KMS-11 (cell line): Measurements from ENCODE around the gene TBC1D2.

Experiments used
- H2AFZ ChIP-seq: fragments of 200-600 bp; sonication (generic); 2 replicates; pipeline ENCODE4 v1.6.1; 2016; ENCODE audit warnings: antibody characterized with exemption, mixed run types, low read depth
- H3K27ac ChIP-seq: fragments of 200-600 bp; sonication (generic); 2 replicates; pipeline ENCODE4 v1.6.1; 2016; ENCODE audit warnings: mild to moderate bottlenecking, mixed run types
- H3K27me3 ChIP-seq: fragments of 200-600 bp; sonication (generic); 2 replicates; pipeline ENCODE4 v1.6.1; 2017; ENCODE audit warnings: mild to moderate bottlenecking, low read depth, mixed run types, moderate library complexity; ENCODE audit not compliant: insufficient read depth
- H3K36me3 ChIP-seq: fragments of 200-600 bp; sonication (generic); 2 replicates; pipeline ENCODE4 v1.6.1; 2017; ENCODE audit warnings: mild to moderate bottlenecking, mixed run types; ENCODE audit not compliant: insufficient read depth
- H3K4me1 ChIP-seq: fragments of 200-600 bp; sonication (generic); 2 replicates; pipeline ENCODE4 v1.6.1; 2016; ENCODE audit warnings: mild to moderate bottlenecking, low read depth, mixed run types; ENCODE audit not compliant: poor library complexity, severe bottlenecking
- H3K4me2 ChIP-seq: fragments of 200-600 bp; sonication (generic); 2 replicates; pipeline ENCODE4 v1.7.0; 2016; ENCODE audit warnings: mild to moderate bottlenecking, mixed run types
- H3K4me3 ChIP-seq: fragments of 200-600 bp; sonication (generic); IDR thresholded peaks from 2 replicates; pipeline ENCODE4 v1.6.1; 2017; ENCODE audit warnings: low read depth, low read length, mixed read lengths; ENCODE audit not compliant: insufficient read depth
- H3K79me2 ChIP-seq: fragments of 200-600 bp; sonication (generic); 2 replicates; pipeline ENCODE4 v1.6.1; 2016; ENCODE audit warnings: low read depth, mixed run types; ENCODE audit not compliant: insufficient read depth
- H3K9ac ChIP-seq: fragments of 200-600 bp; sonication (generic); 2 replicates; pipeline ENCODE4 v1.6.1; 2016; ENCODE audit warnings: mild to moderate bottlenecking, mixed run types
- H4K20me1 ChIP-seq: fragments of 200-600 bp; sonication (generic); 2 replicates; pipeline ENCODE4 v1.6.1; 2016; ENCODE audit warnings: mild to moderate bottlenecking, mixed run types; ENCODE audit not compliant: insufficient read depth
- TF ChIP-seq, protein P1 (sequence below): fragments of 200-600 bp; sonication (generic); conservative IDR thresholded peaks from 2 replicates; pipeline ENCODE4 v1.6.1; 2017; ENCODE audit warnings: low read depth, mild to moderate bottlenecking, antibody characterized with exemption, low read length, moderate library complexity, mixed read lengths

Gene TBC1D2

DNA sequence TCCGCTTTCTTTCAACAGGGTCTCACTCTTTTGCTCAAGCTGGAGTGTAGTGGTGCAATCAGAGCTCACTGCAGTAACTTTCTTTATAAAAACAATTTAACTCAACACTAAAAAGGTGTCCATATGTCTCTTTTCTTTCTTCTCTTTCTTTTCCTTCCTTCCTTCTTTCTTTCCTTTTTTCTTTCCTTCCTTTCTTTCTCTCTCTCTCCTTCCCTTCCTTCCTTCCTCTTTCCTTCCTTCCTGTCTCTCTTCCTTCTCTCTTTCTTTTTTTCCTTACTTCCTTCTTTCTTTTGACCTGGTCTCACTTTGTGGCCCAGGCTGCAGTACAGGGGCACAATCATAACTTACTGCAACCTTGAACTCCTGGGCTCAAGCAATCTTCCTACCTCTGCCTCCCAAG is 25.8 kb upstream of the TBC1D2 start:
- Histone ChIP-seq H3K27me3 (no peaks in the 10 kb centered on the region), H3K36me3 (no peaks in the 10 kb centered on the region), H3K4me3 (no peak overlapping the region), H3K79me2 (no peaks in the 10 kb centered on the region), H3K27ac (no peak overlapping the region), H2AFZ (no peak overlapping the region), H3K9ac (no peak overlapping the region), H3K4me2 (no peak overlapping the region), H4K20me1 (no peaks in the 10 kb centered on the region), H3K4me1 (no peaks in the 10 kb centered on the region)
- TF ChIP-seq, protein P1, sequence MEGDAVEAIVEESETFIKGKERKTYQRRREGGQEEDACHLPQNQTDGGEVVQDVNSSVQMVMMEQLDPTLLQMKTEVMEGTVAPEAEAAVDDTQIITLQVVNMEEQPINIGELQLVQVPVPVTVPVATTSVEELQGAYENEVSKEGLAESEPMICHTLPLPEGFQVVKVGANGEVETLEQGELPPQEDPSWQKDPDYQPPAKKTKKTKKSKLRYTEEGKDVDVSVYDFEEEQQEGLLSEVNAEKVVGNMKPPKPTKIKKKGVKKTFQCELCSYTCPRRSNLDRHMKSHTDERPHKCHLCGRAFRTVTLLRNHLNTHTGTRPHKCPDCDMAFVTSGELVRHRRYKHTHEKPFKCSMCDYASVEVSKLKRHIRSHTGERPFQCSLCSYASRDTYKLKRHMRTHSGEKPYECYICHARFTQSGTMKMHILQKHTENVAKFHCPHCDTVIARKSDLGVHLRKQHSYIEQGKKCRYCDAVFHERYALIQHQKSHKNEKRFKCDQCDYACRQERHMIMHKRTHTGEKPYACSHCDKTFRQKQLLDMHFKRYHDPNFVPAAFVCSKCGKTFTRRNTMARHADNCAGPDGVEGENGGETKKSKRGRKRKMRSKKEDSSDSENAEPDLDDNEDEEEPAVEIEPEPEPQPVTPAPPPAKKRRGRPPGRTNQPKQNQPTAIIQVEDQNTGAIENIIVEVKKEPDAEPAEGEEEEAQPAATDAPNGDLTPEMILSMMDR: no peak

DNA sequence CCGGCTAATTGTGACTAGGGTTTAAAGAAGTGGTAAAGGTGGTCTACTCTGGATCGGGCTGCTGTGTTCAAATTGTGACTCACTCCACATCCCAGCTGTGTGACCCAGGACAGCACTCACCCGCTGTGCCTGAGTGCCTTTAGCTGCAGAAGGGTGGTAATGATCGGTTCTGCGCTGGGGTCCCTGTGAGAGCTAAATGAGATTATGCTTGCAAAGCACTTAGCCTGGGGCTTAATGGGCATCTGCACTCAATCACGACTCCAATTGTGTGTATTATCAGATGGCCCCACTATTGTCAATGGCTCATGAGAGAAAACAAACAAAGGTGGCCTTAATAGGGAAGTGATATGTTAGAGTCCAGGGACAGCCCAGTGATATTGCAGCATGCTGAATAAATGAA is 25.1 kb upstream of the TBC1D2 start:
- H3K36me3 ChIP-seq: no peaks in the 10 kb centered on the region
- H3K9ac ChIP-seq: no peak overlapping the region
- no peak overlapping the region for H3K27ac ChIP-seq
- H3K79me2 ChIP-seq: no peaks in the 10 kb centered on the region
- no peaks in the 10 kb centered on the region for H4K20me1 ChIP-seq
- no peaks in the 10 kb centered on the region for H3K27me3 ChIP-seq
- TF ChIP-seq, protein P1: no peak
- no peak overlapping the region for H3K4me2 ChIP-seq
- no peaks in the 10 kb centered on the region for H3K4me1 ChIP-seq
- no peak overlapping the region for H2AFZ ChIP-seq
- no peak overlapping the region for H3K4me3 ChIP-seq

DNA sequence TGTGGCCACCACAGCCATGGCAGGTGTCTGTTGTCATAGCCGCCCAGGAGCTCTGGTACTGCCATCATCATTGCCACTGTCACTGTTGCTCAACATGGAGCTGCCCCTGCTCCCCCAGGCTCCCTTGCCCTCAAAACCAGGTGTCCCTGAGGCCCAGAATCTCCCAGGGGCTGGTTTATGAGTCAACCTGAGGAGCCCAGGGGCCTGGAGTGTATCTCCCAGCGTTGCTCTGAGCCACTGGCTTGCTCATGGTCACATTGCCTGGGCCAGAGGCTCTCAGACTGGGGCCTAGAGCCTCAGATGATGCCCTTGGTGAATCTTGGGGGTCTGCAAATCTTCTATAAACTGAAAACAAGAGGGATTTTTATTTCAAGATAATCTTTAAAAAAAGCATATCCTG is 24.7 kb upstream of the TBC1D2 start:
- Histone ChIP-seq H3K27ac (no peak overlapping the region), H3K27me3 (no peaks in the 10 kb centered on the region), H3K4me2 (no peak overlapping the region)

GRCh38 chr9:98276907-98277469 is 21.5 kb upstream of the TBC1D2 start:
- TF ChIP-seq, protein P1: no peak

More for the DNA sequence above, 24.7 kb upstream of the TBC1D2 start:
- H3K79me2 ChIP-seq: no peaks in the 10 kb centered on the region
- no peaks in the 10 kb centered on the region for H4K20me1 ChIP-seq
- H3K9ac ChIP-seq: no peak overlapping the region
- H3K4me1 ChIP-seq: no peaks in the 10 kb centered on the region
- H3K4me3 ChIP-seq: no peak overlapping the region
- no peak overlapping the region for H2AFZ ChIP-seq
- TF ChIP-seq, protein P1: no peak
- H3K36me3 ChIP-seq: no peaks in the 10 kb centered on the region

More at GRCh38 chr9:98276907-98277469, 21.5 kb upstream of the TBC1D2 start:
- H3K36me3 ChIP-seq: no peaks in the 10 kb centered on the region
- no peak overlapping the region for H3K4me2 ChIP-seq
- no peak overlapping the region for H3K9ac ChIP-seq
- no peaks in the 10 kb centered on the region for H3K79me2 ChIP-seq
- no peaks in the 10 kb centered on the region for H3K27me3 ChIP-seq
- no peaks in the 10 kb centered on the region for H4K20me1 ChIP-seq
- no peak overlapping the region for H3K4me3 ChIP-seq
- no peak overlapping the region for H3K27ac ChIP-seq
- H2AFZ ChIP-seq: no peak overlapping the region
- no peaks in the 10 kb centered on the region for H3K4me1 ChIP-seq
